Gastrocnemius medialis (tissue), 4 donors: ENCODE measurements around the gene PTPRN2. TPM values are rescaled to one million over a fixed set of nuclear protein-coding genes. Genes with fewer than 3 reads are reported as not detected.

Experiments
- ATAC-seq, 2 donors: fragments of 150-250 bp; one replicate each; pipeline ENCODE4 v1.9.1; 2016
- DNase-seq, 2 donors: peaks; one replicate each; pipeline ENCODE4 v3.0.0-alpha.2; 2019
- H3K27ac ChIP-seq, 4 donors: fragments of 200-600 bp; sonication (generic); 1 replicate in 1 of 4; 2 replicates in 3 of 4; pipeline ENCODE4 v1.5.1; 2016 to 2018; ENCODE audit warnings: mild to moderate bottlenecking in 2 of 4, moderate library complexity in 1 of 4
- H3K27me3 ChIP-seq, 3 donors: fragments of 200-600 bp; sonication (generic) in 2 of 3; 1 replicate in 1 of 3; 2 replicates in 2 of 3; pipeline versions ENCODE4 v1.5.1 to v1.6.0; 2016 to 2019; ENCODE audit warnings: mild to moderate bottlenecking in 1 of 3, moderate library complexity in 1 of 3
- H3K36me3 ChIP-seq, 2 donors: fragments of 200-600 bp; sonication (generic) in 1 of 2; one replicate each; pipeline ENCODE4 v1.5.1; 2017 to 2018
- H3K4me1 ChIP-seq, 2 donors: fragments of 200-600 bp; sonication (generic) in 1 of 2; one replicate each; pipeline ENCODE4 v1.5.1; 2016 to 2017; ENCODE audit warnings: mild to moderate bottlenecking in 2 of 2
- H3K4me3 ChIP-seq, 4 donors: fragments of 200-600 bp; sonication (generic) in 3 of 4; 1 replicate in 1 of 4; 2 replicates in 3 of 4; pipeline ENCODE4 v1.5.1; 2016 to 2019; ENCODE audit warnings: mild to moderate bottlenecking in 2 of 4
- H3K9me3 ChIP-seq, 3 donors: fragments of 200-600 bp; sonication (generic) in 2 of 3; 1 replicate in 1 of 3; 2 replicates in 2 of 3; pipeline ENCODE4 v1.5.1; 2016 to 2019
- POLR2A ChIP-seq, 2 donors: fragments of 450-650 bp; IDR thresholded peaks; one replicate each; pipeline ENCODE4 v1.6.1; 2017; ENCODE audit warnings: antibody characterized with exemption in 2 of 2, mild to moderate bottlenecking in 2 of 2, moderate library complexity in 2 of 2
- in situ Hi-C, 4 donors: fragments of 200-750 bp; cut with MboI; loops; one replicate each; pipeline versions ENCODE4 v1.15.0 to v1.8.0; 2017; ENCODE audit warnings: low sequenced_read_pairs in 4 of 4
- intact Hi-C: fragments of 100-400 bp; cut with DNase I; formaldehyde crosslinking; loops from one replicate; pipeline ENCODE4 v1.15.1; 2023; ENCODE audit warnings: low total_unique reads
- total RNA-seq, 4 donors: library from RNA; depleted of rRNA; stranded (reverse); fragments of >200 nt; gene quantifications; one replicate each; pipeline versions ENCODE4 v1.1.0 to v1.2.3, GENCODE V29; 2016
- TF ChIP-seq, protein P1 (sequence below), 5 experiments: fragments of 450-650 bp in 3 of 5; fragments of 200-600 bp in 2 of 5; sonication (generic) in 2 of 5; IDR thresholded peaks in 4 of 5; conservative IDR thresholded peaks in 1 of 5; 1 replicate in 4 of 5; 2 replicates in 1 of 5; pipeline ENCODE4 v1.5.1; 2016 to 2019; ENCODE audit warnings: antibody characterized with exemption in 5 of 5, mild to moderate bottlenecking in 3 of 5, moderate library complexity in 3 of 5

PTPRN2 gene
- total RNA-seq, 4 donors from 2014 or later, result 0.66 to 0.85 (median 0.81) TPM

GRCh38 chr7:157794746-157795065, 792.9 kb downstream of the PTPRN2 start:
- Histone ChIP-seq H3K27ac (no peak overlapping the region), H3K4me1 (no peaks in the 10 kb centered on the region), H3K36me3 (no peaks in the 10 kb centered on the region), H3K4me3 (no peak overlapping the region), H3K9me3 (no peaks in the 10 kb centered on the region), H3K27me3 (no peaks in the 10 kb centered on the region)
- ATAC-seq (no peak), DNase-seq (no peak)
- intact Hi-C loops (no loop called here), in situ Hi-C loops (no loop called here)
- no peak for TF ChIP-seq POLR2A (IDR thresholded peaks at IDR 0.05)
- TF ChIP-seq, protein P1, sequence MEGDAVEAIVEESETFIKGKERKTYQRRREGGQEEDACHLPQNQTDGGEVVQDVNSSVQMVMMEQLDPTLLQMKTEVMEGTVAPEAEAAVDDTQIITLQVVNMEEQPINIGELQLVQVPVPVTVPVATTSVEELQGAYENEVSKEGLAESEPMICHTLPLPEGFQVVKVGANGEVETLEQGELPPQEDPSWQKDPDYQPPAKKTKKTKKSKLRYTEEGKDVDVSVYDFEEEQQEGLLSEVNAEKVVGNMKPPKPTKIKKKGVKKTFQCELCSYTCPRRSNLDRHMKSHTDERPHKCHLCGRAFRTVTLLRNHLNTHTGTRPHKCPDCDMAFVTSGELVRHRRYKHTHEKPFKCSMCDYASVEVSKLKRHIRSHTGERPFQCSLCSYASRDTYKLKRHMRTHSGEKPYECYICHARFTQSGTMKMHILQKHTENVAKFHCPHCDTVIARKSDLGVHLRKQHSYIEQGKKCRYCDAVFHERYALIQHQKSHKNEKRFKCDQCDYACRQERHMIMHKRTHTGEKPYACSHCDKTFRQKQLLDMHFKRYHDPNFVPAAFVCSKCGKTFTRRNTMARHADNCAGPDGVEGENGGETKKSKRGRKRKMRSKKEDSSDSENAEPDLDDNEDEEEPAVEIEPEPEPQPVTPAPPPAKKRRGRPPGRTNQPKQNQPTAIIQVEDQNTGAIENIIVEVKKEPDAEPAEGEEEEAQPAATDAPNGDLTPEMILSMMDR (IDR thresholded peaks at IDR 0.05 in 4 of 5, conservative IDR thresholded peaks at IDR 0.05 in 1 of 5), result no peak

DNA sequence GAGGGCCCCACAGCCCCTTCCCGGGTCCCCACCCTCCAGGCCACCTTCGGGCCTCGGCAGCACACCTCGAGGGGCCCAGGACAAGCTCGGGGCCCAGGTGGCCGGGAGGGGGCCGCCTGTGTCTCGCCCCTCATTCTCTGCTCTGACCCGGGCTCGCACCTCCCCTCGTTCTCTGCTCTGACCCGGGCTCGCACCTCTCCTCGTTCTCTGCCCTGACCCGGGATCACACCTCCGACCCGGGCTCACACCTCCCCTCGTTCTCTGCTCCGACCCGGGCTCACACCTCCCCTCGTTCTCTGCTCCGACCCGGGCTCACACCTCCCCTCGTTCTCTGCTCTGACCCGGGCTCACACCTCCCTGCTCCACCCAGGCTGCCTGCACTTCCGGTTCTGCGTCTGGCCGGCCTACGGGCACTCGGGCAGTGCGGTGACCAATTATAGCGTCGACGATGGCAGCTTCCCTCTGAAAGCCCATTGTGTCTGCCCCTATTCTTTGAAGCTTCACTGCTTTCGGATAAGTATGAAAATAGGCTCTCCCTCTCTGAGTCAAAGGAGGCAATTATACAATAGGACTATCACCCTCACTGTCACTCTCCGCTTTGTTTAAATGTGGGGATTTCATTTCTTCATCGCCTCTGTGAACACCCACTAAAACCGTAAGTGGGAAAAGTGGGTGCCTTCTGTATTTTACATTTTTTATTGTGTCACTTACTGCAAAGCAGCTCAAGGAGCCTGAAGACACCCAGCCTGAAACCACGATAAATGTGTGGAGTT, 793.5 kb downstream of the PTPRN2 start:
- TF ChIP-seq POLR2A (IDR thresholded peaks at IDR 0.05), result no peak
- TF ChIP-seq, protein P1 (IDR thresholded peaks at IDR 0.05 in 4 of 5, conservative IDR thresholded peaks at IDR 0.05 in 1 of 5), result no peak
- in situ Hi-C loops (no loop called here), intact Hi-C loops (no loop called here)
- ATAC-seq (no peak), DNase-seq (no peak)
- Histone ChIP-seq H3K36me3 (no peaks in the 10 kb centered on the region), H3K27ac (no peak overlapping the region), H3K4me1 (no peaks in the 10 kb centered on the region), H3K4me3 (no peak overlapping the region), H3K27me3 (no peaks in the 10 kb centered on the region), H3K9me3 (no peaks in the 10 kb centered on the region)

GRCh38 chr7:157793087-157793353, 794.6 kb downstream of the PTPRN2 start:
- in situ Hi-C loops, result no loop called here
- no peak for TF ChIP-seq POLR2A (IDR thresholded peaks at IDR 0.05)

DNA sequence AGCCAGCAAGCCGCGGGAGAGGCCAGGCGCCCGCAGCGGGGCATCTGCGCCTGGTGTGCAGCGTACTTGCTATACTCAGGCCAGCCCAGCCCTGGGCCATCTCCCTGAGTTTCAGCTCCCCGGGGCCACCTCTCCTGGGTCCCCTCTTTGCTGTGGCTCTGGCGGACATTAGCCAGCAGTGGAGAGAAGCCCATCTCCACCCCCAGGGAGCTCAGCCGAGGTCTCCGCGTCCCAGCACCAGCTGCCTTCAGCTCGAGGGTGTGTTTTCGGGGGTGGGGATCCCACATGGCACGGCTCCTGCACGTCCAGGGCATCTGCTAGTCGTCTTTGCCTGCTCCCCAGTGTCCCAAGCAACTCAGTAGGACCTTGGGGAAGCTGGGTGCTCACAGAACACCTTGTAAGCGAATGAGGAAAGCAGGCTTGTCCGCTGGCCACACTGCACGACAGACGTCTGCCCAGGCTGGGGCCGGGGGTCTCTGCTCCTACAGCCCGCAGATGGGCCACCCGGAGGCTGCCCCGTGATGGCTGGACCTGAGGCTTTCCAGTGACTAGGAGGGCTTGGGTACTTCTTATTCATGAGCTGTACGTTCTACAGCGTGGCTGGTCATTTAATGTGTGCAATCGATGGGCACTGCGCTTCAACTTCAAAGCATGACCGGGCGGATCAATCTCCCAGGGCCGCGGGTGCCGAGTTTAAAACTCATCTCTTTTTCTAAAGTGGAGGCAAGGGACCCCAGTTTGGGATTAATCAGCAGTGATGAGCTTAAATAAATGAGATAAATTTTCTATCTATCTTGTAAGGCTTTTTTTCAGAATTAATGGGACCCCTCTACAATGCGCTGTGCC, 795.2 kb downstream of the PTPRN2 start:
- no peak overlapping the region for H3K4me3 ChIP-seq
- TF ChIP-seq, protein P1 (IDR thresholded peaks at IDR 0.05 in 4 of 5, conservative IDR thresholded peaks at IDR 0.05 in 1 of 5), result no peak
- no peak for TF ChIP-seq POLR2A (IDR thresholded peaks at IDR 0.05)
- no peaks in the 10 kb centered on the region for H3K4me1 ChIP-seq
- DNase-seq (no peak), ATAC-seq (no peak)
- H3K9me3 ChIP-seq, result no peaks in the 10 kb centered on the region
- H3K27me3 ChIP-seq, result no peaks in the 10 kb centered on the region
- in situ Hi-C loops (no loop called here), intact Hi-C loops (no loop called here)
- no peak overlapping the region for H3K27ac ChIP-seq
- no peaks in the 10 kb centered on the region for H3K36me3 ChIP-seq

More at GRCh38 chr7:157793087-157793353, 794.6 kb downstream of the PTPRN2 start:
- DNase-seq (no peak), ATAC-seq (no peak)
- no peak overlapping the region for H3K27ac ChIP-seq
- H3K4me1 ChIP-seq, result no peaks in the 10 kb centered on the region
- H3K36me3 ChIP-seq, result no peaks in the 10 kb centered on the region
- H3K27me3 ChIP-seq, result no peaks in the 10 kb centered on the region
- intact Hi-C loops, result no loop called here
- H3K4me3 ChIP-seq, result no peak overlapping the region
- no peaks in the 10 kb centered on the region for H3K9me3 ChIP-seq

DNA sequence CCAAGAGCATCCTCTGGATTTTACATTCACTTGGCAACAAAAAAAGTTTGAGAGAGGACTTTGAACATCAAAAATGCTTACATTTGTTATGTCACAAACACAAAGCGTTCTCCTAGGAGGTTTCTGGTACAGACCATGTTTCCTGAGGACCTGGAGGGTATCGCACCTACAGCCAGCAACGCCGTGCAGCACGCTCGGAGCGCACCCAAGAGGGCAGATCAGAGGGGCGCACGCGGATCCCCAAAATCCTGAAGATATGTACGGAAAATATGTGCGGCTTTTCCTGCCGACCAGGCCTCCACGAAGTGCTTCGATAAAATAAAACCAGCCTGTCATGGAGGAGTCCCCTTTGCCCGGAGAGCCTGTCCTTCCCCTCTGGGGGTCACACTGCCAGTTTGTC, 796.0 kb downstream of the PTPRN2 start:
- Histone ChIP-seq H3K27me3 (no peaks in the 10 kb centered on the region), H3K4me3 (no peak overlapping the region), H3K36me3 (no peaks in the 10 kb centered on the region), H3K27ac (no peak overlapping the region), H3K4me1 (no peaks in the 10 kb centered on the region), H3K9me3 (no peaks in the 10 kb centered on the region)
- in situ Hi-C loops (no loop called here), intact Hi-C loops (no loop called here)
- no peak for TF ChIP-seq POLR2A (IDR thresholded peaks at IDR 0.05)
- TF ChIP-seq, protein P1 (IDR thresholded peaks at IDR 0.05 in 4 of 5, conservative IDR thresholded peaks at IDR 0.05 in 1 of 5), result no peak
- DNase-seq (no peak), ATAC-seq (no peak)
